Measurements from ENCODE around the gene CACNA1H.
"Not testable (repeated sequence)": the region's sequence is repeated elsewhere in the genome, so short reads cannot be mapped to it uniquely, and the experiment has no call there.

Gene CACNA1H

GRCh38 chr16:1194665-1195392 lies 41.9 kb downstream of the CACNA1H start:
- DNase-seq = peak; percentile 29

GRCh38 chr16:1195393-1195666 lies 42.4 kb downstream of the CACNA1H start:
- DNase-seq = no peak

DNA sequence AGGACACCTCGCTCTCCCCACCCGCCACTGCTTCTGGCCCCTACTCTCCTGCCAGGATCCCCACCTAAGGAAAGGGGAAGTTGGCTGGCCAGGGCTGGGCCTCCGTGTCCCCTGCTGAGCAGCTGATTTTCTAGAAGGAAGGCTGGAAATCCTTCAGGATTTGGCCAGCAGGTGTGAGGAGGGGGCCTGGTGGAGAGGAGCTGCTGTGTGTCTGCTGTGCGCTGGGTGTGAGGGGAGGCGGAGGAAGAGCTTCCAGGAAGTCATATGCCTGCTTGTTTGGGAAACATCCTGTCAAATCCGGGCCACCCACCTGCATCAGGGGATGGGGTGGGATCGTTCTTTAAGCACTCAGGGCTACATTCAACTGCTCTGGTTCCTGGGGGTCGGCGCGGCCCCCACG lies 43.6 kb downstream of the CACNA1H start:
- no peak for DNase-seq

DNA sequence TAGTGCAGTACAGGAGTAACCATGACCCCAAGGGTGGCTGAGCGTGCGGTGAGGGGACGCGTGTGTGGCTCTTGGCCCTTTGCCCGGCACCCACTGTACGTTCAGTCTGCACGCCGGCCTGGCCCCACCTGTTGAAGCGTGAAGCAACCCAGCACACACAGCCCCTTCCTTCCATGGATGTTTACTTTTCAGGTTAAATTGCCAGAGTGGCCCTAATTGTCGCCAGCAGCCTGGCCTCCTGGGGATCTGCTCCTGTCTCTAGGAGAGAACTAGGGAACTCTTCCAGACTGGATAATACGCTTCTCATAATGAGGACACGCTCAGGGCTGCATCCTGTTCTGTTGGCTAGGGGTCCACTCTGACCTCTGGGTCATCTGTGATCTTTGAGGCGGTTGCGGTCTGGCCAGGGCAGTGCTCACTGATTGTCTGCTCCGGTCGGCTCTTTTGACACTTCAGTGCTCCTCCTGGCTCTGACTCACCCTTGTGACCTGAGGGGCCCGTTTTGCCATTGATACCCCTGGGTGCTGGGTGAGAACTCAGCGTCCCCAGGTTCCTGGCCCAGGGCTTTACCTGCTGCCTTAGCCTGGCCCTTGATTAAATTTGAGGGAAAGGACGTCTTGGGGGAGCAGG lies 44.4 kb downstream of the CACNA1H start:
- DNase-seq = no peak

DNA sequence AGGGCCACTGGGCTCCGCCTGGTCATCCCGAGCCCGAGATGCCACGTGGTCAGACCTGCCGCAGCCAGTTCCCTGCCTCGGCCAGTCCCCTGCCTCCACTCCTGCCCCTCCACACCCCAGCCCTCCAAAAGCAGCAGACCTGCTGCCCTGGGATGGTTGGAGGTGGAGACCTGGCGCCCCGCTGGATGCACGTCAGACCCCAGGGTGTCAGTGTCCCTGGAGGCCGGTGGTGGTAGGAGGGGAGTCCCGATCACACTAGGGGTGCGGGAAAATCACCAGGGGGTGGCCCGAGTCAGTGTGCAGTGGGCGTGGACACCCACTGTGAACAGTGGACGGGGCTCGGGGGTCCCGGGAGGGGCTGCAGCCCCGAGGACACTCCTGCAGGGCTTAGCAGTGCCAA lies 45.3 kb downstream of the CACNA1H start:
- no peak for DNase-seq

- not testable (repeated sequence) for DNase-seq
Measured at GRCh38 chr16:1198671-1199346, 45.9 kb downstream of the CACNA1H start.

- DNase-seq = no peak
Measured at GRCh38 chr16:1199347-1200013, 46.6 kb downstream of the CACNA1H start.

DNA sequence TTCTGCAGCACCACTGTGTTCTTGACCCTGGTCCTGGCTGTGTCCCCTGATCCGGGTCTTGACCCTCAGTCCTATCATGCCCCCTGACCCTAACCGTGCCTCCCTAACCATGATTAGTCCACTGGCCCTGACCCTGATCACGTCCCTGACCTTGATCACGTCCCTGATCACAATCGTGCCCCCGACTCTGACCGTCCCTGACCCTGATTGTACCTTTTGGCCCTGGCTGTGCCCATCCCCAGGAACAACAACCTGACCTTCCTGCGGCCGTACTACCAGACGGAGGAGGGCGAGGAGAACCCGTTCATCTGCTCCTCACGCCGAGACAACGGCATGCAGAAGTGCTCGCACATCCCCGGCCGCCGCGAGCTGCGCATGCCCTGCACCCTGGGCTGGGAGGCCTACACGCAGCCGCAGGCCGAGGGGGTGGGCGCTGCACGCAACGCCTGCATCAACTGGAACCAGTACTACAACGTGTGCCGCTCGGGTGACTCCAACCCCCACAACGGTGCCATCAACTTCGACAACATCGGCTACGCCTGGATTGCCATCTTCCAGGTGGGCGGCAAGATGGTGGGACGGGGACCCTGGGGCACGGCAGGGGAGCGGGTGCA lies 47.2 kb downstream of the CACNA1H start:
- no peak for DNase-seq

DNA sequence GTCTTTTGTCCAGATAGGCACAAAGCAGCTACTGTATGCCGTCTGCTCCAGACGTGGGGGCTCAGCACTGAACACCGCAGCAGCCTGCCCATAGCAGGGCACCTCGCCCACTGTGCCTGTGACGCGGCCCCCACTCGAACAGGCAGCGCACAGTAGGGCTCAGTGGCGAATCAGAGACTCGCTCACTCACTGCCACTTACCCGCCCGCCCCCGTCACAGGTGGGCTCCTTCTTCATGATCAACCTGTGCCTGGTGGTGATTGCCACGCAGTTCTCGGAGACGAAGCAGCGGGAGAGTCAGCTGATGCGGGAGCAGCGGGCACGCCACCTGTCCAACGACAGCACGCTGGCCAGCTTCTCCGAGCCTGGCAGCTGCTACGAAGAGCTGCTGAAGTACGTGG lies 48.5 kb downstream of the CACNA1H start:
- DNase-seq = no peak

GRCh38 chr16:1202274-1202673 lies 49.4 kb downstream of the CACNA1H start:
- no peak for DNase-seq

DNA sequence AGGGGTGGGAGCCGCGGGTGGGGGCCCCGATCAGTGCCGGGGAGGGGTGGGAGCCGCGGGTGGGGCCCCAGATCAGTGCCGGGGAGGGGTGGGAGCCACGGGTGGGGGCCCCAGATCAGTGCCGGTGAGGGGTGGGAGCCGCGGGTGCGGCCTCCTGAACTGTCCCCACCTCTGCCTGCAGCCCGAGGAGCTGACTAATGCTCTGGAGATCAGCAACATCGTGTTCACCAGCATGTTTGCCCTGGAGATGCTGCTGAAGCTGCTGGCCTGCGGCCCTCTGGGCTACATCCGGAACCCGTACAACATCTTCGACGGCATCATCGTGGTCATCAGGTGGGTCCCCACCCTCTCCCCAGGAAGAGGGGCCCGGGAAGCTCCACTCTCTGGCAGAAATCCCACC lies 52.0 kb downstream of the CACNA1H start:
- no peak for DNase-seq

GRCh38 chr16:1206326-1206725 lies 53.4 kb downstream of the CACNA1H start:
- no peak for DNase-seq

DNA sequence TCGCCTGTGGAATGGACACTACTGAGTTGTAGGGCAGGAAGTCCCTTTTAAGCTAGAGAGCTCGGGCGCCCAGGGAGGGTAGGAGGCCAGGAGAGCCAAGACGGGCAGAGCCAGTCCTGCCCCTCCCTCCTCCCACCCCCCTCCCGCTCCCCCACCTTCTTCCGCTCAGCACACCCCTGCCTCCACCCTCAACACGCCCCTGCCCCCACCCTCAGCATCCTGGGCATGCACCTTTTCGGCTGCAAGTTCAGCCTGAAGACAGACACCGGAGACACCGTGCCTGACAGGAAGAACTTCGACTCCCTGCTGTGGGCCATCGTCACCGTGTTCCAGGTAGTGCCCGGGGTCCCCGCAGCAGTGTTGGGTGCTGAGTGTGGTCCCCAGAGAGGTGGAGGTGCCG lies 53.9 kb downstream of the CACNA1H start:
- DNase-seq = no peak

DNA sequence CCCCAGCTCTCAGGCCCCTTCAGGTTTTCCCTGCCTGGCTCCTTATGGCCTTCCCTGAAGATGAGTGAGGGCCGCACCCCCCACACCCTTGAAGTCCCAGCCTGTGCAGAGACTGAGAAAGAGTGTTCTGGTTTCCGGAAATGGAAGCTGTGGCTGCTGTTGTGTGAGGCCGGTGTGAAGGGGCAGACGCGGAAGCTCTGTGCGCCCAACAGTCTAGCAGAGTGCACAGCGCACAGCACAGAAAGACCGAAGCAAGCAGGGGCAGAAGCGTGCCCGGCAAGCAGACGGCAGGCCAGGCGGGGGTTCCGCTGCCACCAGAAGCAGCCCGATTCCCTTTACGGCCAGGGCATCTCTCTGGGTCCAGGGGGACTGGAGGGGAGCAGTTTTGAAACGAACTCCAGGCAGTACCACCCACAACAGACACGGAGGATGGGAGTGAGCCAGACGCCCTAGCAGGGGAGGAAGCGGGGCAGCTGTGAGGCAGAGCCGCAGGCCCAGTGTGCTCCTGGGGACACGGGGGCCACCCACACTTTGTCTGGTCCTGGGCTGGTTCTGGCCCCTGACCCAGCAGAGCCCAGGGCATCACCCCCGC lies 55.4 kb downstream of the CACNA1H start:
- no peak for DNase-seq

DNA sequence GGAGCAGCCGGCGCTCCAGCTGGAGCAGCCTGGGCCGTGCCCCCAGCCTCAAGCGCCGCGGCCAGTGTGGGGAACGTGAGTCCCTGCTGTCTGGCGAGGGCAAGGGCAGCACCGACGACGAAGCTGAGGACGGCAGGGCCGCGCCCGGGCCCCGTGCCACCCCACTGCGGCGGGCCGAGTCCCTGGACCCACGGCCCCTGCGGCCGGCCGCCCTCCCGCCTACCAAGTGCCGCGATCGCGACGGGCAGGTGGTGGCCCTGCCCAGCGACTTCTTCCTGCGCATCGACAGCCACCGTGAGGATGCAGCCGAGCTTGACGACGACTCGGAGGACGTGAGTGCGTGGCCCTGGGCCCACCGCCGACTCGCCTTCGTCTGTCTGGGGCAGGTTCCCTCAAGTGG lies 56.2 kb downstream of the CACNA1H start:
- DNase-seq = no peak

GRCh38 chr16:1210461-1210860 lies 57.6 kb downstream of the CACNA1H start:
- no peak for DNase-seq

- no peak for DNase-seq
Measured at GRCh38 chr16:1211451-1212268, 58.8 kb downstream of the CACNA1H start.

DNA sequence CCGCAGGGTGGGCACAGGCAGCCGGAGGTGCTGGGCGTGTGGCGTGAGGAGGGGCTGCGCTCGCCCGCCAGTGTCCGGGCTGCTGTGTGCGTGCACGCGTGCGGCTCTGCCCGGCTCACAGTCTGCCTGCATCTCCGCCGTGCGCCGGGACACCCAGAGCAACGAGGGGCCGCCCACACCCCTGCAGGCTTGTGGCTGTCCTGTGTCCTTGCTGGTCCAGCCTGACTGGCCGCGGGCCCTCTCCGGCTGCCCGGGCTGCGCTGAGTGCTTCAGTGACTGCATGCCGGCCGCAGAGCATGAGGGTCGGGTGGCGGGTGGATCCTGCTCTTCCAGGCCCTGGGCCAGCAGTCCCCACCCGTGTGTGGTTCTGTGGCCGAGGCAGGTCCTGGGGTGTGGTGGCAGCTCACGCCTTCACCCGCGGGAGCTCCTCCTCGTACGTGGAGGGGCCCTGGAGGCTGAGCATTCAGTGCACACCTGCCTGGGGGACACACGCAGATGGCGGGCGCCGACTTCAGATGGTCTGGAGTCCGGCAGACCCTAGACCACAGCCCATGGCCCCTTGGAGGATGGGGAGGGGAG lies 59.8 kb downstream of the CACNA1H start:
- no peak for DNase-seq

DNA sequence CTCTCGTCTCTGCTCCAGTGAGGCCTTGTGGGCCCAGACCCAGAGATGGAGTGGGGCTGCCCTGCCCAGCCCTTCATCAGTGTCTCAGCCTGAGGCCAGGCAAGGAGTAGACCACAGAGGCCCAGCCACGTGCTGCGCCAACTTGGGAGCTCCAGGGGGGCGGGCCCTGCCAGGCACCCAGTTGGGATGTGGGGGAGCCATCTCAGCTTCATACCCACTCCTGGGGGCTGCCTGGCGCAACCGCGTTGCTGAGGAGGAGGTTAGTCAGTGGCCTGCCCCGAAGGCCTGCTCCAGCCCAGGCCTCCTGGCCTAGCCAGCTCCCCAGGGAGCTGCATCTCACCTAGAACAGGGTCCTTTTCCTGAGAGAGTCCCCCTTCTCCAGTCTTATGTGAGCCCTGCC lies 60.3 kb downstream of the CACNA1H start:
- no peak for DNase-seq

DNA sequence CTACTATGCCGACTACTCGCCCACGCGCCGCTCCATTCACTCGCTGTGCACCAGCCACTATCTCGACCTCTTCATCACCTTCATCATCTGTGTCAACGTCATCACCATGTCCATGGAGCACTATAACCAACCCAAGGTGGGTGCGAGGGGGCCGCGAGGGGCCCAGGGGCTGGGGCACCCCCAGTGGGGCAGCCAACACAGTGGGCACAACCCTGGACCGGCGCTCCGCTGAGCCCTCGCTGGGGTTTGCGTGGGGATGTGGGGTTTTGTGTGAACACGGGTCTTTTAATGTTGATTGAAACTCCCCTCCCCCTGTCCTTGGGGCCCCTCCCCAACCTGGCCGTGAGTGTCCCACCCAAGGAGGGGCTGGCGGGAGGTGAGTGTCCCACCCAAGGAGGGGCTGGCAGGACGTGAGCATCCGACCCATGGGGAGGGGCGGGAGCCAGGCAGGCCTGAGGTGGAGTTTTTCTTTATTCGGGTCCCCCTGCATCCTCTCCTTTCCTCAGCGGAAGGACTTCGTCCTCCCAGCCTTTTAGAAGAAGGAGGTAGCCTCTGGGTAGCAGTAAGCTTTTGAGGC lies 61.0 kb downstream of the CACNA1H start:
- DNase-seq = no peak

- no peak for DNase-seq
Measured at GRCh38 chr16:1214719-1215118, 61.8 kb downstream of the CACNA1H start.
